ENCODE measurements around the gene CADPS.

- TF ChIP-seq CTCF (IDR thresholded peaks at IDR 0.05) (no peak), POLR2A (IDR thresholded peaks at IDR 0.05) (no peak)
These were observed 42.7 kb downstream of the CADPS start for GRCh38 chr3:62832553-62832952.
